Left lung (tissue), 10 donors: ENCODE measurements around the gene SNRK. TPM values are rescaled to one million over a fixed set of nuclear protein-coding genes. Genes with fewer than 3 reads are reported as not detected.

Experiments
- ATAC-seq: fragments of 200-7000 bp; cut with Tn5 transposase; one replicate; pipeline ENCODE4 v1.9.1; 2020; ENCODE audit warnings: moderate library complexity
- DNase-seq, 4 donors: peaks; one replicate each; pipeline ENCODE4 v3.0.0-alpha.2; 2013 to 2020
- H3K27ac ChIP-seq, 2 donors: fragments of 200-600 bp; sonication (generic) in 1 of 2; one replicate each; pipeline versions ENCODE4 v1.5.0 to v1.8.0; 2020 to 2021
- H3K27me3 ChIP-seq, 2 donors: fragments of 200-600 bp; sonication (generic) in 1 of 2; one replicate each; pipeline versions ENCODE4 v1.5.0 to v1.8.0; 2020 to 2021
- H3K36me3 ChIP-seq, 2 donors: fragments of 200-600 bp; sonication (generic) in 1 of 2; one replicate each; pipeline versions ENCODE4 v1.5.0 to v1.8.0; 2020 to 2021
- H3K4me1 ChIP-seq, 2 donors: fragments of 200-600 bp; one replicate each; pipeline ENCODE4 v1.8.0; 2021
- H3K4me3 ChIP-seq, 2 donors: fragments of 200-600 bp; sonication (generic) in 1 of 2; one replicate each; pipeline versions ENCODE4 v1.5.0 to v1.8.0; 2020 to 2021; ENCODE audit warnings: mild to moderate bottlenecking in 1 of 2
- H3K9me3 ChIP-seq, 2 donors: fragments of 200-600 bp; sonication (generic) in 1 of 2; one replicate each; pipeline versions ENCODE4 v1.5.0 to v1.8.0; 2020 to 2021
- CTCF ChIP-seq, 2 donors: fragments of 200-600 bp; sonication (generic) in 1 of 2; IDR thresholded peaks; one replicate each; pipeline versions ENCODE4 v1.5.0 to v1.8.0; 2021; ENCODE audit warnings: antibody characterized with exemption in 2 of 2
- intact Hi-C, 2 donors: fragments of 100-400 bp; cut with DNase I; formaldehyde crosslinking; loops; one replicate each; pipeline versions ENCODE4 v1.11.2 to v1.14.2; 2022
- polyA plus RNA-seq, 6 donors: library from polyadenylated mRNA; unstranded; fragments of 120-200 nt; gene quantifications; one replicate each; pipeline ENCODE4 v1.2.1, GENCODE V29; 2013; ENCODE audit not compliant: insufficient read length in 6 of 6
- total RNA-seq, 2 donors: library from RNA; stranded (reverse); fragmentation: NEBNext Ultra II Directional; extraction: Animal tissue kit (Norgen Biotek cat#: 25700); gene quantifications; one replicate each; pipeline ENCODE4 v1.2.1, GENCODE V29; 2021
- donor health status: DM: no; HTN: yes; CAD: no.
- donor health status: DM: no; HTN: no; CAD: no.

Gene SNRK
- total and polyA plus RNA-seq, 8 donors = 29.5 to 72.3 (median 64.7) TPM

- intact Hi-C loops = no loop called here
- H3K36me3 ChIP-seq = peaks cover 0 to 29% of the 10 kb centered on the region in 2 donors
These were observed 21.3 kb downstream of the SNRK start for GRCh38 chr3:43307649-43308048.

GRCh38 chr3:43309372-43310305 is 23.3 kb downstream of the SNRK start:
- H3K27me3 ChIP-seq = no peaks in the 10 kb centered on the region
- H3K36me3 ChIP-seq = peaks cover 0 to 16% of the 10 kb centered on the region in 2 donors
- no peak overlapping the region for H3K4me3 ChIP-seq
- DNase-seq (no peak), ATAC-seq (no peak)
- intact Hi-C loops = no loop called here
- peaks cover 0 to 22% of the 10 kb centered on the region in 2 donors for H3K4me1 ChIP-seq
- H3K27ac ChIP-seq = no peak overlapping the region
- no peak for TF ChIP-seq CTCF (IDR thresholded peaks at IDR 0.05)
- H3K9me3 ChIP-seq = no peaks in the 10 kb centered on the region

More at GRCh38 chr3:43307649-43308048, 21.3 kb downstream of the SNRK start:
- no peak for DNase-seq
- no peak for TF ChIP-seq CTCF (IDR thresholded peaks at IDR 0.05)
- Histone ChIP-seq H3K4me3 (no peak overlapping the region), H3K27ac (no peak overlapping the region), H3K9me3 (no peaks in the 10 kb centered on the region), H3K27me3 (no peaks in the 10 kb centered on the region), H3K4me1 (peaks cover 0 to 29% of the 10 kb centered on the region in 2 donors)
- ATAC-seq = no peak

GRCh38 chr3:43316783-43317460 is 30.6 kb downstream of the SNRK start:
- no peak for TF ChIP-seq CTCF (IDR thresholded peaks at IDR 0.05)
- peaks cover 0 to 13% of the 10 kb centered on the region in 2 donors for H3K36me3 ChIP-seq
- no peaks in the 10 kb centered on the region for H3K9me3 ChIP-seq
- peak; percentile 73 for ATAC-seq
- no peak overlapping the region for H3K4me3 ChIP-seq
- H3K27me3 ChIP-seq = no peaks in the 10 kb centered on the region
- H3K4me1 ChIP-seq = peaks cover 14 to 50% of the 10 kb centered on the region in 2 donors
- DNase-seq = peak in 1 of 4 donors; percentile 26
- H3K27ac ChIP-seq = peak overlapping the region; percentile 7 to 26
- intact Hi-C loops = no loop called here

GRCh38 chr3:43317461-43318316 is 31.3 kb downstream of the SNRK start:
- DNase-seq = peak in 1 of 4 donors; percentile 51
- H3K4me1 ChIP-seq = peaks cover 14 to 50% of the 10 kb centered on the region in 2 donors
- TF ChIP-seq CTCF (IDR thresholded peaks at IDR 0.05) = no peak
- peaks cover 0 to 7% of the 10 kb centered on the region in 2 donors for H3K36me3 ChIP-seq
- intact Hi-C loops = no loop called here
- H3K27ac ChIP-seq = peak overlapping the region in 1 of 2 donors; percentile 7
- no peaks in the 10 kb centered on the region for H3K9me3 ChIP-seq
- peak; percentile 14 for ATAC-seq
- no peak overlapping the region for H3K4me3 ChIP-seq
- no peaks in the 10 kb centered on the region for H3K27me3 ChIP-seq
